AG04450 (cell line): Measurements from ENCODE around the gene MS4A10. TPM values are rescaled to one million over a fixed set of nuclear protein-coding genes. Genes with fewer than 3 reads are reported as not detected.

Experiments used
- CTCF ChIA-PET: fragments of 300-600, 350-600 bp; formaldehyde crosslinking; extraction: SDS; loops from one replicate; lab custom pipeline; 2022; ENCODE audit warnings: antibody characterized with exemption, inconsistent platforms; lab: Charles Lee
- POLR2A ChIA-PET: fragments of 350-600 bp; formaldehyde crosslinking; extraction: SDS; loops from one replicate; lab custom pipeline; 2021; ENCODE audit warnings: antibody characterized with exemption, inconsistent platforms; lab: Yijun Ruan, JAX
- DNase-seq: peaks from one replicate; pipeline ENCODE4 v3.0.0-alpha.2; 2011; ENCODE audit warnings: low read depth, low spot score
- H3K27ac ChIP-seq: one replicate; pipeline ENCODE4 v1.5.1; 2012; ENCODE audit warnings: low read depth, low read length, control low read depth
- H3K27me3 ChIP-seq: one replicate; pipeline ENCODE4 v1.6.0; 2012; ENCODE audit warnings: low read length; ENCODE audit not compliant: control insufficient read depth, insufficient read depth
- H3K4me3 ChIP-seq: 2 replicates; pipeline ENCODE4 v1.5.1; 2011; ENCODE audit warnings: mild to moderate bottlenecking, low read depth, low read length, control low read depth
- H3K9me3 ChIP-seq: 2 replicates; pipeline ENCODE4 v1.5.1; 2012; ENCODE audit warnings: low read length; ENCODE audit not compliant: control insufficient read depth, insufficient read depth
- polyA plus RNA-seq: library from polyadenylated mRNA; depleted of rRNA; stranded (reverse); fragments of >200 nt; gene quantifications from 2 replicates; pipeline ENCODE4 v1.2.3, GENCODE V29; 2011
- TF ChIP-seq, protein P1 (sequence below): IDR thresholded peaks from 2 replicates; pipeline ENCODE4 v1.5.1; 2011; ENCODE audit warnings: low read depth, low read length, control low read depth, inconsistent platforms

The MS4A10 gene
- polyA plus RNA-seq, 1 experiment, result not detected

DNA sequence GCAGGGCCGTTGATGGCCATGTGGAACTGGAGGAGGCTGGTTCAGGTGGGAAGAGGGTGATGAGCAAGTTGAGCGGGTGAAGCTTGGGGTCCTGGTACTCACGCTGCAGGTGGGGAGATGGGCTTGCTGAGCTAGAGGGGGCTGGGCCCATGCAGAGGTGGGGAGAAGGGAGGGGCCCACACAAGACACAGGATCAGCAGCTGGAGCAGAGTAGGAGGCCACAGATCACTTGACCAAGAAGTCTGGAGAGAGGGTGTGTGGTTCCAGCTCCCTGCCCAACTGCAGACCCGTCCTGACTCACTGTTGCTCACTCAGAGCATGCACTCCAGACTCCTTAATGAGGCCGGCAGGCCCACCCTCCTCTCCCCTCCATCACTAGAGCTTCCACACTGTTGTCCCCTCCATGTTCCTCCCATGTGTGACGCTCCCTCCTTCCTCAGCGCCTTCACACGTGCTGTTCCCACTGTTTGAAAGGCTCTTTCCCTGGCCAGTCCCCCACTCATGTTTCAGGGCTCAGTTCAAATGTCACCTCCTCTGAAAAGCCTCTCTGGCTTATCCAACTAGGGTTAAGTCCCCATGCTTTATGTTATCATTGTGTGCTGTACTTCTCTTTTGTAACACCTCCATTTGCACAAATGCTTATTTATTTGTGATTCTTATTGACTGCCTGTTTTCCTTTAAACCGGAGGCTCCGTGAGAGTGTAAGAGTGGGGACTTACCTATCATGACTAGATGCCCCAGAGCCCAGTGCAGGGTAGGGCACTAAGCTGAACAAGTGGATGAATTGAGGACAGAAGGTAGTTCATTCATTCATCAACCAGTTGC is 59.1 kb downstream of the MS4A10 start:
- Histone ChIP-seq H3K9me3 (peaks cover 2% of the 10 kb centered on the region; the same call in 1 of the 2 replicates), H3K4me3 (peak overlapping the region; percentile 89), H3K27ac (no peak overlapping the region), H3K27me3 (no peaks in the 10 kb centered on the region)
- no peak for DNase-seq
- TF ChIP-seq, protein P1, sequence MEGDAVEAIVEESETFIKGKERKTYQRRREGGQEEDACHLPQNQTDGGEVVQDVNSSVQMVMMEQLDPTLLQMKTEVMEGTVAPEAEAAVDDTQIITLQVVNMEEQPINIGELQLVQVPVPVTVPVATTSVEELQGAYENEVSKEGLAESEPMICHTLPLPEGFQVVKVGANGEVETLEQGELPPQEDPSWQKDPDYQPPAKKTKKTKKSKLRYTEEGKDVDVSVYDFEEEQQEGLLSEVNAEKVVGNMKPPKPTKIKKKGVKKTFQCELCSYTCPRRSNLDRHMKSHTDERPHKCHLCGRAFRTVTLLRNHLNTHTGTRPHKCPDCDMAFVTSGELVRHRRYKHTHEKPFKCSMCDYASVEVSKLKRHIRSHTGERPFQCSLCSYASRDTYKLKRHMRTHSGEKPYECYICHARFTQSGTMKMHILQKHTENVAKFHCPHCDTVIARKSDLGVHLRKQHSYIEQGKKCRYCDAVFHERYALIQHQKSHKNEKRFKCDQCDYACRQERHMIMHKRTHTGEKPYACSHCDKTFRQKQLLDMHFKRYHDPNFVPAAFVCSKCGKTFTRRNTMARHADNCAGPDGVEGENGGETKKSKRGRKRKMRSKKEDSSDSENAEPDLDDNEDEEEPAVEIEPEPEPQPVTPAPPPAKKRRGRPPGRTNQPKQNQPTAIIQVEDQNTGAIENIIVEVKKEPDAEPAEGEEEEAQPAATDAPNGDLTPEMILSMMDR, result no peak
- POLR2A ChIA-PET, result no interaction called here
- CTCF ChIA-PET, result interaction anchor here (0.5 to 3.9 kb wide), 3 partner anchors 13 to 69 kb away, joined by 3 to 12 read pairs (median 3); no protein-coding TSS in a partner anchor

DNA sequence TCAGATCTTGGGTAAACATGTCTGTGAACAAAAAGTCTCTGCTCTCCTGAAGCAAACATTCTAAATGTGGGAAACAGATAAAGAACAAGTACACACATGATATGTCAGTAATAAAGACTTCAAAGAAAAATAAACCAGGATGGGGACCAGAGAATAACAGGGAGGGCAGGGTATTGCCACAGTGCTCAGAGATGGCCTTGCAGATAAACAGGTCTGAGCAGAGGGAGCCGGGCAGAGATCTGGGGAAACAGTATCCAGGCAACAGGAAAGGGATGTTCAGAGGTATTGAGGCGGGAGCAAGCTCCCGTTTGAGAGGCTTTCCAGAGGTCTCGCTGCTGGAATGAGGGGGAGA is 59.7 kb downstream of the MS4A10 start:
- DNase-seq, result no peak
- no peak overlapping the region for H3K4me3 ChIP-seq
- H3K9me3 ChIP-seq, result peaks cover 2% of the 10 kb centered on the region; the same call in 1 of the 2 replicates
- H3K27ac ChIP-seq, result no peak overlapping the region
- no peaks in the 10 kb centered on the region for H3K27me3 ChIP-seq
- POLR2A ChIA-PET, result no interaction called here
- CTCF ChIA-PET, result interaction anchor here (0.5 to 3.9 kb wide), 2 partner anchors 54 to 70 kb away, joined by 3 to 12 read pairs; no protein-coding TSS in a partner anchor
- TF ChIP-seq, protein P1, result no peak

DNA sequence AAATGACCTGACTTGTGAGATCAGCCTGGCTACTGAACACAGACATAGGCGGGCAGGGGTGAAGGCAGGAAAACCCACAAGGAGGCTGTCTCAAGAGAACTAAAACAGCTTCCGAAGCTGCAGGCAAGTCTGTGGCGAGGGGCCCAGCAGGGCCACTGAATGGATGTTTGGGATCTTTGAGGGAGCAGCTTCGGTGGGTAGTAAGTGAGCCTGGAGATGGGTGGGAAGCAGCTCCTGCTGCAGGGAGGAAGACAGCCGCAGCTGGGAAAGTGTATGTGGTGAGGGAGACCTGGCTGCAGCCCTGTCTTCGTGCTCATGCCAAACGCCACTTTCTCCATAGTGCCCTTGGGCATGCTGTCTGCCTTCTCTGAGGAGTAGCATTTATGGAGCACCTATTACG is 60.2 kb downstream of the MS4A10 start:
- CTCF ChIA-PET, result interaction anchor here (2.0 to 3.9 kb wide), 2 partner anchors 14 to 54 kb away, joined by 12 to 13 read pairs; no protein-coding TSS in a partner anchor
- H3K4me3 ChIP-seq, result no peak overlapping the region
- TF ChIP-seq, protein P1, result no peak
- no peak for DNase-seq
- H3K27ac ChIP-seq, result no peak overlapping the region
- H3K9me3 ChIP-seq, result peaks cover 2% of the 10 kb centered on the region; the same call in 1 of the 2 replicates
- POLR2A ChIA-PET, result no interaction called here
- no peaks in the 10 kb centered on the region for H3K27me3 ChIP-seq

DNA sequence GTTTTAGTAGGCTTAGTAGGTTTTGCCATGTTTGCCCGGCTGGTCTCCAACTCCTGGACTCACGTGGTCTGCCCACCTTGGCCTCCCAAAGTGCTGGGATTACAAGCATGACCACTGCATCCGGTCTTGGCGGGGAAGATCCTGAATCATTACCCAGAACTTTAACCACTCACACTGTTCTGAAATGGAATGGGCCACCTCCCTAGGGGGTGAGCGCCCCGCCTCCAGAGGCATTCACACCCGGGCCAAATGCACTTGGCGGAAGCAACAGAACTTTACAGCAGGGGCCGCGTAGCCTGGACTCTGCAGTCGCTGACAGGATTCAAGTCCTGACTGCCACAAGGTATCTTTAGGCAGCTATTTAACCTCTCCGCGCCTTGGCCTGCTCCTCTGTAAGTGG is 62.1 kb downstream of the MS4A10 start:
- Histone ChIP-seq H3K27ac (no peak overlapping the region), H3K4me3 (no peak overlapping the region), H3K9me3 (no peaks in the 10 kb centered on the region; the same call in 1 of the 2 replicates), H3K27me3 (no peaks in the 10 kb centered on the region)
- ChIA-PET POLR2A (no interaction called here), CTCF (interaction anchor here (1.6 to 3.9 kb wide), 3 partner anchors 16 to 52 kb away, joined by 6 to 13 read pairs (median 12); no protein-coding TSS in a partner anchor)
- DNase-seq, result no peak
- TF ChIP-seq, protein P1, result no peak

DNA sequence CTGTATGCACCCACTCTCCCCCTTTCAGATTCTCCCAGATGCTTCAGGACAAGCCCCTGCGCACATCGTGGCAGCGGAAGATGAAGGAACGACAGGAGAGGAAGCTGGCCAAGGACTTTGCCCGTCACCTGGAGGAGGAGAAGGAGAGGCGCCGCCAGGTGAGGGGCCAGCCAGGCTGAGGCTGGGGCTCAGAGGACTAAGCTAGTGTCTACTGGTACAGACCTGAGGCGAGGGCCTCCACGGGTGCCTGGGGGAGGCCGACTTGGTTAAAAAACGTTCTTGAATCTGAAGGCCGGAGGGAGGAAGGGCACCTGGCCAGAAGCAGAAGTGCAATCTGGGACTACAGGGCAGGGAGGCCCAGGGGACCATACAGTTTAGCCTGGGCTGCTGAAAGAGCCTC is 62.8 kb downstream of the MS4A10 start:
- Histone ChIP-seq H3K27me3 (no peaks in the 10 kb centered on the region), H3K27ac (no peak overlapping the region), H3K9me3 (no peaks in the 10 kb centered on the region; the same call in 1 of the 2 replicates), H3K4me3 (no peak overlapping the region)
- POLR2A ChIA-PET, result no interaction called here
- TF ChIP-seq, protein P1, result no peak
- no peak for DNase-seq
- CTCF ChIA-PET, result interaction anchor here (0.8 to 1.3 kb wide), 2 partner anchors 40 to 52 kb away, joined by 3 read pairs; no protein-coding TSS in a partner anchor
